ENCODE results near the gene PRSS33. TPM values are rescaled to one million over a fixed set of nuclear protein-coding genes. Genes with fewer than 3 reads are reported as not detected.

The PRSS33 gene
- total RNA-seq, 1 donor from 2014 or later, result 15.4 TPM

DNA sequence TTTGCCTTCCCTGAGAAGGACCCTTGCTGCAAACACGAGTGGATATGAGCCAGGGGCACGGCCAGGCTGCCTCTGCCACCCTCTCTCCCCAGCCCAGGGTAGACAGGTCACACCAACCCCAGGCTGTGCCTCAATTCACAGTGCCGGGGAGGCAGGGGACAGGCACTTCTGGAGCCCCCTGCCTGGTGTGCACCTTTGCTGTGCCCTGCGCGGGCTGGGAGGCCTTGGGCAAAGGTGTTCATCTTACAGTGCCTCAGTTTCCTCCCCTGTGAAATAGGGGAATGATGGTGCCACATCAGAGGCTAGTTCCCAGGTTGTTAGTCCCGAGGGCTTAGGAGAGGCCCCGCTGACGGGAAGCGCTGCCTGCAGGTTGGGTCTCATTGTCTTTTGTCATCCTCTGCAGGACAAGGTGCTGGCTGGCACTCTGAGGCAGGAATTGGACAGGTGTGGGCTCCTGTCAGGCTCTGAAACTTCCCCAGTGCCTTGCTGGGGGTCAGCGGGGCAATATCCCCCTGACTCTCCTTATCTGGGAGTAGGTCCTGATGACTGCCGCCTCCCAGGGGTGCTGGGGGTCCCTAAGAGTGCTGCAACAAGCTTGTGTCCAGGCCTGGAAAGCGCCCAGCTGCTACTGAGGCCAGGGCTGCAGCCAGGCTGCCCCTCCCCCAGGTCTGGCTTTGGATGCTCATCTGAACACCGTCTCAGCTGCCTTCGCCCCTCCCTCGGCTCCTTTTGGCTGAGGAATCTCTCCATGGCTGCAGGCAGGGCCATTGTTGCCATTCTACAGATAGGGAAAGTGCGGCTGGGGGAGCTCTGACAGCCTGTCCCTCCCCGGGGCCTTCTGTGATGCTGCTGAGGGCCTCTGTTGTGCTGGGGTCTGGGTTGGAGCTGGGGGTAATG is 32.8 kb upstream of the PRSS33 start:
- intact Hi-C loops (cut with DNase I), result no loop called here
- H3K27me3 ChIP-seq, result no peaks in the 10 kb centered on the region
- H3K4me1 ChIP-seq, result no peaks in the 10 kb centered on the region
- no peak for DNase-seq (ENCODE audit: low spot score in 2 of 2)
- no peak overlapping the region for H3K4me3 ChIP-seq
- no peaks in the 10 kb centered on the region for H3K9me3 ChIP-seq
- H3K27ac ChIP-seq, result no peak overlapping the region
- H3K36me3 ChIP-seq, result no peaks in the 10 kb centered on the region
- no peak for TF ChIP-seq CTCF (IDR thresholded peaks at IDR 0.05)

DNA sequence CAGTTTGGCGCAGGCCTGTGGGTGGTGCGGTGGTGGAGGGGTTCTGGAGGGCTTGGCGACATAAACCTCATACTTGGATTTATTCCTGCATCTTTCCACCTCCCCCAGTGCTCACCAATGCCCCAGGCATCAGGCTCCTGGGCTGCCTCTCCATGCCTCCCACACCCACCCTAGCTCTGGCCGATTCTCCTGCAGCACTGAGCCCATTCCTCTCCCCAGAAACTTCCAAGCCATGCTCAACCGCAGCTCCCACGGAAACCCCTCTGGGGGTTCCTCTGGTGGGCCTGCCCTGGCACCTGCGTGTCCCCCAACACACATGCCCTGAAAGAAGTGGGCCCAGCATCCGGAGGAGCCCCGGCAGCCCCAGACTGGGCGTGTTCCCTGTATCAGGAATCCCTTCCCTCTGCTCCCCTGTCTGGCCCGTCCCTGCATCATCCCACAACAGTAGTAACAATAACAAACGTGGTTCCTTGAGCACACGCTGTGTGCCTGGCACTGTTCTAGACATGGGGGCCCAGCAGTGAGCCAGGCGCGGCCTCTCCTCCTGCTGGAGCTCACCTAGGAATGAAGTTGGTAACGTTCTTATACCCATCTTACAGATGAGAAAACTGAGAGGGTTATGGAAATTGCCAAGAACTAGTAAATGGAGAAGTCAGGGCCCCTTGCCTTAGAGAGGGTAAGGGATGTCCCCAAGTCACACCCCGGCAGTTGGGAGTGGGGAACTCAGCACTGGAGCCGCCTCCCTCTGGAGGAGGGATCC is 32.0 kb upstream of the PRSS33 start:
- no peak overlapping the region for H3K27ac ChIP-seq
- H3K9me3 ChIP-seq, result no peaks in the 10 kb centered on the region
- H3K4me1 ChIP-seq, result no peaks in the 10 kb centered on the region
- DNase-seq (ENCODE audit: low spot score in 2 of 2), result no peak
- intact Hi-C loops (cut with DNase I), result no loop called here
- H3K4me3 ChIP-seq, result no peak overlapping the region
- H3K36me3 ChIP-seq, result no peaks in the 10 kb centered on the region
- H3K27me3 ChIP-seq, result no peaks in the 10 kb centered on the region
- TF ChIP-seq CTCF (IDR thresholded peaks at IDR 0.05), result no peak

DNA sequence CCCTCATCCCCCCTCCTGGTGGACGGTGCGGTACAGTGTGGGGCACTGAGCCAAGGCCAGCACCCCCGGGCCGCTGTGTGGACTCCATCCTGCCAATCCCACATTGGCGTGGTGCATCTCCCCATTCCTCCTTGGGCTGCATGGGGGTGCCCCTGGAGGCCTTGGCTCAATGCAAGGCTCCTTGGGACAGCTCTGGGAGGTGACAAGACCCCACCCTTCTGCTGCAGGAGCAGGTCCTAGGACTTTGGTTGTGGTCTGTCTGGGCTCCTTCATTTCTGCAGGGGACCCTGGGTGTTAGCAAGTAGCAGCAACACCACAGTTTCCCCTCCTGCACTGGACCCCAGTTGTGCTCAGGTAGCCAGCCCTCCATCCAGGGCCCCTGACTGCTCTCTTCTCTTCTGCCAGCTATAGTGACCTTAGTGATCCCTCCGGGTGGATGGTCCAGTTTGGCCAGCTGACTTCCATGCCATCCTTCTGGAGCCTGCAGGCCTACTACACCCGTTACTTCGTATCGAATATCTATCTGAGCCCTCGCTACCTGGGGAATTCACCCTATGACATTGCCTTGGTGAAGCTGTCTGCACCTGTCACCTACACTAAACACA is 31.0 kb upstream of the PRSS33 start:
- Histone ChIP-seq H3K4me1 (no peaks in the 10 kb centered on the region), H3K4me3 (no peak overlapping the region), H3K9me3 (no peaks in the 10 kb centered on the region), H3K36me3 (no peaks in the 10 kb centered on the region), H3K27me3 (no peaks in the 10 kb centered on the region), H3K27ac (no peak overlapping the region)
- intact Hi-C loops (cut with DNase I), result no loop called here
- TF ChIP-seq CTCF (IDR thresholded peaks at IDR 0.05), result no peak
- DNase-seq (ENCODE audit: low spot score in 2 of 2), result no peak

GRCh38 chr16:2817340-2818271 is 30.2 kb upstream of the PRSS33 start:
- no peak for TF ChIP-seq CTCF (IDR thresholded peaks at IDR 0.05)
- Histone ChIP-seq H3K4me3 (peak overlapping the region in 1 of 2 donors; percentile 22), H3K27me3 (no peaks in the 10 kb centered on the region), H3K9me3 (no peaks in the 10 kb centered on the region), H3K4me1 (no peaks in the 10 kb centered on the region), H3K36me3 (no peaks in the 10 kb centered on the region), H3K27ac (no peak overlapping the region)
- DNase-seq (ENCODE audit: low spot score in 2 of 2), result no peak
- intact Hi-C loops (cut with DNase I), result no loop called here

GRCh38 chr16:2816751-2817339 is 29.5 kb upstream of the PRSS33 start, which contains the start of gene PRSS21:
TSS of gene PRSS21 (plus strand) at chr16:2817237. CDS start at chr16:2817269, 32 bp downstream.
- H3K27ac ChIP-seq, result no peak within 1 kb of the TSS
- no peak for DNase-seq (ENCODE audit: low spot score in 2 of 2)
- peak within 1 kb of the TSS in 1 of 2 donors; percentile 22 for H3K4me3 ChIP-seq
- no peak for TF ChIP-seq CTCF (IDR thresholded peaks at IDR 0.05)
- no peaks in the 10 kb centered on the region for H3K36me3 ChIP-seq
- intact Hi-C loops (cut with DNase I), result no loop called here
- no peaks in the 10 kb centered on the region for H3K27me3 ChIP-seq
- no peaks in the 10 kb centered on the region for H3K9me3 ChIP-seq
- peaks cover 0 to 5% of the 10 kb centered on the region in 2 donors for H3K4me1 ChIP-seq

Data from ascending aorta (tissue), 2 donors.